HG02973 (cell line): ENCODE measurements around the gene ZBTB8A.
"Not testable (repeated sequence)": the region's sequence is repeated elsewhere in the genome, so short reads cannot be mapped to it uniquely, and the experiment has no call there.

Source experiments
- ATAC-seq: cut with Tn5 transposase; IDR thresholded peaks from one replicate; pipeline ENCODE4 v1.9.1; 2021; ENCODE audit warnings: moderate library complexity; ENCODE audit not compliant: unreplicated experiment

The ZBTB8A gene

GRCh38 chr1:32618673-32619221 is 79.5 kb downstream of the ZBTB8A start:
- ATAC-seq, result no peak

- ATAC-seq, result no peak
Observed at GRCh38 chr1:32619701-32620485, 80.7 kb downstream of the ZBTB8A start.

- ATAC-seq, result no peak
Observed at GRCh38 chr1:32622205-32622604, 83.0 kb downstream of the ZBTB8A start.

- no peak for ATAC-seq
Observed at GRCh38 chr1:32622806-32623681, 83.8 kb downstream of the ZBTB8A start.

DNA sequence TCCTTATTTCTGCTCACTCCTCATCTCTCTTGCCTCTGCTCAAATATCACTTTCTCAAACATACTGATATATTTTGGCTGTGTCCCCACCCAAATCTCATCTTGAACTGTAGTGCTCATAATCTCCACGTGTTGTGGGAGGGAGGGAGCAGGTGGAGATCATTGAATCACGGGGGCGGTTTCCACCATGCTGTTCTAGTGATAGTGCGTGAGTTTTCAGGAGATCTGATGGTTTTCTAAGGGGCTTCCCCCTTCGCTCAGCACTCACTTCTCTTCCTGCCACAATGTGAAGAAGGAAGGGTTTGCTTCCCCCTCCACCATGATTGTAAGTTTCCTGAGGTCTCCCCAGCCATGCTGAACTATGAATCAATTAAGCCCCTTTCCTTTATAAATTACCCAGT is 84.5 kb downstream of the ZBTB8A start:
- ATAC-seq, result no peak

DNA sequence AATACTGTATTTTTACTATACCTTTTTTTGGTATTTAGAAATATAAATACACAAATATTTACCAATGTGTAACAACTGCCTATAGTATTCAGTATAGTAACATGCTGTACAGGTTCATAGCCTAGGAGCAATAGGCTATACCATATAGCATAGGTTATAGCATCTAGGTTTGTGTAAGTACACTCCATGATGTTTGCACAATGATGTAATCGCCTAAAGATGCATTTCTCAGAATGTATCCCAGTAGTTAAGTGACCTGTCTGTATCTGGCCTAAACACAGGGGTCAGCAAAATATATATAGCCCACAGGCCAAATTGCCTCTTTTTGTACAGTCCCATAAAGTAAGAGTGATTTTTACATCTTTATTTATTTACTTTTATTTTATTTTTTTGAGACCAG is 86.9 kb downstream of the ZBTB8A start:
- ATAC-seq, result no peak

DNA sequence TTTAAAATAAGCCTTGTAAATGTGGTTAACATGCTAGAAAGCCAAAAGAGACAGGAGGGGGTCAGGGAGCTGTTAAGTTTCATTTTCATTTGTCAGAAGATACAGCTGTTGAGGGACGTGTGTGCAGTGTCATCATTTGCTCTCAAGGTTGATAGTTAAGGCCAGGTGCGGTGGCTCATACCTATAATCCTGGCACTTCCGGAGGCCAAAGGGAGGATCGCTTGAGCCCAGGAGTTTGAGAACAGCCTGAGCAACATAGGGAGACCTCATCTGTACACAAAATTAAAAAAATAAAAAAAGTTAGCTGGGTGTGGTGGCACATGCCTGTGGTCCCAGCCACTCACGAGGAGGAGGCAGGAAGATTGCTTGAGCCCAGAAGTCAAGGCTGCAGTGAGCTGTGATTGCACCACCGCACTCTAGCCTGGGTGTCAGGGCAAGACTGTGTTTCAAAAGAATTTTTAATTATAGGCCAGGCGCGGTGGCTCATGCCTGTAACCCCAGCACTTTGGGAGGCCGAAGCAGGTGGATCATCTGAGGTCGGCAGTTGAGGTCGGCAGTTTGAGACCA is 88.5 kb downstream of the ZBTB8A start:
- peak; percentile 61 for ATAC-seq

GRCh38 chr1:32630173-32630572 is 90.9 kb downstream of the ZBTB8A start:
- not testable (repeated sequence) for ATAC-seq

GRCh38 chr1:32632829-32633228 is 93.6 kb downstream of the ZBTB8A start:
- no peak for ATAC-seq

DNA sequence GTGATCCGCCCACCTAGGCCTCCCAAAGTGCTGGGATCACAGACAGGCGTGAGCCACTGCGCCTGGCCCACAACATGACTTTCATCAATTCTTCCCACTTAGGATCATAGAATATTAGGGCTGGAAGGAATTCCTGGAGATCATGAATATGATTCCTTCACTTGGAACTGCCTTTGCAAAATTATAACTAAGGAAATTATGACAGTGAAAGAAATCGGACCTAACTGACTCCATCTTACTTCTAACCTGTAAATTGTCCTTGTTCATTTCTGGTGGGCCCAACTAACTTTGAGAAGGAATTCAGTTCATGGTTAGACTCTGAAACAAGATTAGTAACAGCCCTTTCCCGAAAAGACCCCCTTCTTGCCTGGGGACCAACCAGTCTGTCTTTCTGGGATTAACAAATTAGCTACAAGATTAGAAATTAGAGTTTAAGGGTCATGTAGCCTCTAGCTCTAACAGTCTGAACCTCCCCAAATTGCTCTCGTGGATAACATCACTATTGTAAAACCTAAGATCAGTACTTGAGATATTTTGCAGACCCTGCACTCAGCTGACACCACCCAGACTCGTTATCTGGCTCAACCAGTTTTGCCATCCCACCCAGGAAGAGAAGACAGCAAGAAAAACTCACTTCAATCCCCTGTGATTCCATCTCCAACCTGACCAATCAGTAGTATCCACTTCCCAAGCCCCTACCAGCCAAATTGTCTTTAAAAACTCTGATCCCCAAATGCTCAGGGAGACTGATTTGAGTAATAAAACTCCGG is 96.5 kb downstream of the ZBTB8A start:
- ATAC-seq, result no peak

DNA sequence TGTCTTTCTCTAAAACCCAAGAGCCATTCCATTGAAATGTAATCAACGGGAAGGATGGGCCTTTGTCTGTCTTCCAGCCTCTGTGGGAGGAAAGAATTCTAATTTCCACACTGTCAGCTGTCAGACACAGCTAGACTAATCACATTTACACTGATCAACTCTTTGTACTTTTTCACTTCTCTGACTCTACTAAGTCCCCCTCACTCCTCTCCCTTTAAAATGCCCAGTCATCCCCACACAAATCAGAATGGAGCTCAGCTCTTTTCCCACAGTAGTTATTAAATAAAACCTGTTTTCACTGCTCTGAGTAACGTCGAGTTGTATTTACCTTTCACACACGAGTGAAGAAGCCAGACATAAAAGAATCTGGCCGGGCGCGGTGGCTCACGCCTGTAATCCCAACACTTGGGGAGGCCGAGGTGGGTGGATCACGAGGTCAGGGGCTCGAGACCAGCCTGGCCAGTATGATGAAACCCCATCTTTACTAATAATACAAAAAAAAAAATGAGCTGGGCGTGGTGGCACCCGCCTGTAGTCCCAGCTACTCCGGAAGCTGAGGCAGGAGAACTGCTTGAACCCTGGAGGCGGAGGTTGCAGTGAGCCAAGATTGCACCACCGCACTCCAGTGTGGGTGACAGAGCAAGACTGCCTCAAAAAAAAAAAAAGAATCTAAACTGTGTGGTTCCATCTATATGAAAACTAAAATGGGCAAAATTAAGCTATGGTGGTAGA is 97.9 kb downstream of the ZBTB8A start:
- no peak for ATAC-seq

- ATAC-seq, result no peak
Observed at GRCh38 chr1:32639489-32640075, 100.4 kb downstream of the ZBTB8A start.

GRCh38 chr1:32642292-32642827 is 103.1 kb downstream of the ZBTB8A start:
- not testable (repeated sequence) for ATAC-seq

- no peak for ATAC-seq
Observed at GRCh38 chr1:32644426-32644825, 105.2 kb downstream of the ZBTB8A start.

GRCh38 chr1:32647308-32648134 is 108.3 kb downstream of the ZBTB8A start:
- ATAC-seq, result no peak

DNA sequence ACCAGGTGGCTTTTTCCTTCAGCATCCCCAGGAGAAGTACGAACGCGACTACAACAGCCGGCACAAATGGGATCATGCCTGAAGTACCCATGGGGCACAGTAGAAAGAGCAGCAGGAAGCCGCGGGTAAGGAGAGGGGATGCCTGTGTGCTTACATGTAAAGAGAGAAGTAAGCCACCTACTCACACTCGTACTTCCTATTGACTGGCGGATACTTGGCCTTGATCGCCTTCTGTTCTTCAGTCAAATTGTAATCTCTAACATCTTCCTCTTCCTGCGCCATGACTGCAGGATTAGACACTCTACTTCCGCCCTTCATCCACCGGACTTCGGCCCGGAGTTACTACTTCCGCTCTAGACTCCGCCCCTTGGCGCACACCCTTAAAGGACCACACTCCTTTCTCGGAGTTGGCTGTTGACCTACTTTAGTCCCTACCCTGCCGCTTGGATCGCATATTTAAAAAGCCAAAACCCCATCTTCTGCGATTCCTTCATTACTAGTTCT is 111.1 kb downstream of the ZBTB8A start, which contains the start of gene ZBTB8OS:
TSS of gene ZBTB8OS (minus strand) at position 303 of the 504 bp plus-strand sequence. CDS start at position 282, 21 bp downstream.
- ATAC-seq, result peak; percentile 68

- ATAC-seq, result peak; percentile 74
Observed at GRCh38 chr1:32650752-32651460, 111.7 kb downstream of the ZBTB8A start, which contains the start of gene RBBP4. Gene RBBP4, plus strand, starts transcription at chr1:32651208. Its CDS starts 99 bp downstream, at chr1:32651307.
